GM12878 (cell line): ENCODE results near the gene TPM4. TPM values are rescaled to one million over a fixed set of nuclear protein-coding genes. Genes with fewer than 3 reads are reported as not detected.

Experiments used
- ATAC-seq: fragments of 200-7000 bp; cut with Tn5 transposase; 3 replicates; pipeline ENCODE4 v1.9.1; 2020; ENCODE audit warnings: mild to moderate bottlenecking, moderate library complexity
- BruUV-seq: library from RNA; stranded (reverse); fragments of 400-500 nt; replicated peaks from 2 replicates; lab custom pipeline; 2021; lab: Mats Ljungman, UMichigan
- CTCF ChIA-PET: fragments of 300-600 bp; sonication (Branson Sonifier 250); formaldehyde crosslinking; extraction: SDS; loops from one replicate; lab custom pipeline; 2021; ENCODE audit warnings: inconsistent platforms; lab: Yijun Ruan, JAX
- POLR2A ChIA-PET: fragments of 350-600 bp; formaldehyde crosslinking; extraction: SDS; loops from one replicate; lab custom pipeline; 2021; ENCODE audit warnings: inconsistent platforms; lab: Charles Lee
- RAD21 ChIA-PET: fragments of 300-600 bp; sonication (Branson Sonifier 250); formaldehyde crosslinking; loops from one replicate; lab custom pipeline; 2023; ENCODE audit warnings: antibody characterized with exemption; ENCODE audit not compliant: unreplicated experiment; lab: Charles Lee
- SMC1A ChIA-PET: fragments of 300-600 bp; sonication (Branson Sonifier 250); formaldehyde crosslinking; loops from one replicate; lab custom pipeline; 2023; ENCODE audit not compliant: unreplicated experiment, uncharacterized antibody; lab: Charles Lee
- DNase-seq: peaks from one replicate; pipeline ENCODE4 v3.0.0-alpha.2; 2011; ENCODE audit warnings: low read depth, low spot score
- FAIRE-seq: peaks from 3 replicates; lab custom pipeline; 2011; peaks lifted over from hg19 to GRCh38; lab: Jason Lieb, UNC
- H2AFZ ChIP-seq: 2 replicates; pipeline ENCODE4 v1.6.0; 2011; ENCODE audit warnings: low read depth, low read length, control low read depth; ENCODE audit not compliant: control insufficient read depth
- H3K27ac ChIP-seq: 2 replicates; pipeline ENCODE4 v1.5.1; 2011; ENCODE audit warnings: control low read depth; ENCODE audit not compliant: control insufficient read depth, insufficient read depth
- H3K27me3 ChIP-seq, 2 experiments: replicated peaks in 1 of 2; 2 replicates each; pipeline versions ENCODE4 v1.6.0 to v1.6.1; 2011; ENCODE audit warnings: low read length in 1 of 2; ENCODE audit not compliant: control insufficient read depth in 2 of 2, insufficient read depth in 2 of 2
- H3K36me3 ChIP-seq, 2 experiments: 2 replicates each; pipeline ENCODE4 v1.5.1; 2011; ENCODE audit warnings: low read length in 1 of 2; ENCODE audit not compliant: control insufficient read depth in 2 of 2, insufficient read depth in 2 of 2
- H3K4me1 ChIP-seq: 2 replicates; pipeline ENCODE4 v1.6.1; 2011; ENCODE audit warnings: mild to moderate bottlenecking, low read length, moderate library complexity, mixed read lengths; ENCODE audit not compliant: control insufficient read depth, insufficient read depth
- H3K4me2 ChIP-seq: 2 replicates; pipeline ENCODE4 v1.6.0; 2011; ENCODE audit warnings: control low read depth; ENCODE audit not compliant: control insufficient read depth, insufficient read depth
- H3K4me3 ChIP-seq: fragments of 200-600 bp; sonication (generic); 2 replicates; pipeline ENCODE4 v1.5.1; 2016
- H3K79me2 ChIP-seq: 2 replicates; pipeline ENCODE4 v1.6.0; 2011; ENCODE audit warnings: low read length; ENCODE audit not compliant: control insufficient read depth, insufficient read depth
- H3K9ac ChIP-seq: 2 replicates; pipeline ENCODE4 v1.8.0; 2011; ENCODE audit warnings: low read length, control low read depth, mixed read lengths; ENCODE audit not compliant: control insufficient read depth, insufficient read depth
- H3K9me3 ChIP-seq: replicated peaks from 3 replicates; pipeline ENCODE4 v1.5.1; 2011; ENCODE audit warnings: mild to moderate bottlenecking, low read length; ENCODE audit not compliant: control insufficient read depth, insufficient read depth
- H4K20me1 ChIP-seq: 2 replicates; pipeline ENCODE4 v1.6.0; 2011; ENCODE audit not compliant: control insufficient read depth, insufficient read depth
- BMI1 ChIP-seq: fragments of 450-650 bp; IDR thresholded peaks from 2 replicates; pipeline ENCODE4 v1.6.1; 2016; ENCODE audit warnings: mild to moderate bottlenecking, moderate library complexity, borderline replicate concordance
- DPF2 ChIP-seq: fragments of 450-650 bp; IDR thresholded peaks from 2 replicates; pipeline ENCODE4 v1.6.1; 2017; ENCODE audit warnings: mild to moderate bottlenecking
- E4F1 ChIP-seq: fragments of 450-650 bp; IDR thresholded peaks from 2 replicates; pipeline ENCODE4 v1.6.1; 2018; ENCODE audit warnings: borderline replicate concordance, mild to moderate bottlenecking; ENCODE audit not compliant: partially characterized antibody
- EED ChIP-seq: sonication (generic); IDR thresholded peaks from 2 replicates; pipeline ENCODE4 v1.6.1; 2016; ENCODE audit warnings: antibody characterized with exemption, low read depth
- ETV6 ChIP-seq, 2 experiments: fragments of 450-650 bp in 1 of 2; IDR thresholded peaks in 1 of 2; conservative IDR thresholded peaks in 1 of 2; 2 replicates each; pipeline ENCODE4 v1.6.1; 2014; ENCODE audit warnings: antibody characterized with exemption in 1 of 2, borderline replicate concordance in 1 of 2, low read depth in 1 of 2, mild to moderate bottlenecking in 1 of 2, moderate library complexity in 1 of 2
- FOXK2 ChIP-seq: fragments of 450-650 bp; IDR thresholded peaks from 2 replicates; pipeline ENCODE4 v1.6.1; 2017; ENCODE audit warnings: mild to moderate bottlenecking, moderate library complexity
- GABPA ChIP-seq: IDR thresholded peaks from 2 replicates; pipeline ENCODE4 v1.6.1; 2014; ENCODE audit warnings: antibody characterized with exemption, low read depth, mild to moderate bottlenecking, inconsistent platforms
- IKZF1 ChIP-seq: fragments of 450-650 bp; conservative IDR thresholded peaks from 2 replicates; pipeline ENCODE4 v1.6.1; 2017; ENCODE audit warnings: antibody characterized with exemption, mild to moderate bottlenecking
- IKZF2 ChIP-seq, 2 experiments: fragments of 450-650 bp; IDR thresholded peaks; 2 replicates each; pipeline ENCODE4 v1.6.1; 2017; ENCODE audit warnings: mild to moderate bottlenecking in 2 of 2, moderate library complexity in 2 of 2
- IRF4 ChIP-seq: IDR thresholded peaks from 2 replicates; pipeline ENCODE4 v1.6.1; 2011; ENCODE audit warnings: low read depth, low read length
- JUND ChIP-seq: IDR thresholded peaks from 2 replicates; pipeline ENCODE4 v1.6.1; 2012; ENCODE audit warnings: low read depth, mild to moderate bottlenecking, low read length, improper control_type of control experiment, moderate library complexity
- NBN ChIP-seq: fragments of 450-650 bp; IDR thresholded peaks from 2 replicates; pipeline ENCODE4 v1.6.1; 2016
- PAX5 ChIP-seq: IDR thresholded peaks from 2 replicates; pipeline ENCODE4 v1.6.1; 2011; ENCODE audit warnings: low read depth, low read length, borderline replicate concordance
- POLR2AphosphoS2 ChIP-seq: IDR thresholded peaks from 2 replicates; pipeline ENCODE4 v1.6.1; 2011; ENCODE audit warnings: low read depth, mild to moderate bottlenecking, low read length, improper control_type of control experiment, moderate library complexity
- POU2F2 ChIP-seq: IDR thresholded peaks from 3 replicates; pipeline ENCODE4 v1.6.1; 2011; ENCODE audit warnings: low read depth, mild to moderate bottlenecking, low read length, borderline replicate concordance
- RBBP5 ChIP-seq: fragments of 200-600 bp; sonication (generic); conservative IDR thresholded peaks from 2 replicates; pipeline ENCODE4 v1.6.1; 2016
- SMAD5 ChIP-seq: IDR thresholded peaks from 2 replicates; pipeline ENCODE4 v1.6.1; 2016; ENCODE audit warnings: antibody characterized with exemption, low read depth
- SMARCA5 ChIP-seq: fragments of 450-650 bp; IDR thresholded peaks from 2 replicates; pipeline ENCODE4 v1.6.1; 2017; ENCODE audit warnings: mild to moderate bottlenecking
- SUZ12 ChIP-seq: fragments of 200-600 bp; sonication (generic); IDR thresholded peaks from one replicate; pipeline ENCODE4 v1.6.1; 2018; ENCODE audit warnings: antibody characterized with exemption, mild to moderate bottlenecking; ENCODE audit not compliant: unreplicated experiment
- USF2 ChIP-seq: IDR thresholded peaks from 2 replicates; pipeline ENCODE4 v1.6.1; 2011; ENCODE audit warnings: low read depth, low read length, improper control_type of control experiment, borderline replicate concordance
- WGBS: methylation state at CpG from one replicate; pipeline ENCODE4 v1.1.6; 2016; ENCODE audit warnings: low lambda C conversion rate; ENCODE audit not compliant: insufficient replicate concordance, insufficient coverage; ENCODE audit errors: missing lambda C conversion rate; 5-methylcytosine and 5-hydroxymethylcytosine counted together
- in situ Hi-C: fragments of 300-500 bp; cut with MboI; formaldehyde crosslinking; loops from 9 replicates; pipeline ENCODE4 v1.14.3; 2018; ENCODE audit warnings: mixed read lengths
- intact Hi-C: fragments of 100-400 bp; cut with micrococcal nuclease; formaldehyde crosslinking; loops from one replicate; pipeline ENCODE4 v1.14.2; 2022; ENCODE audit not compliant: unreplicated experiment
- polyA plus RNA-seq, 11 experiments: library from polyadenylated mRNA; depleted of rRNA in 4 of 11; unstranded in 6 of 11; stranded (reverse) in 5 of 11; fragments of >200 nt; fragmentation: Nextera tagmentation in 4 of 11; fragmentation: Illumina TruSeq in 1 of 11; extraction: Ambion mirVana in 4 of 11; extraction: Trizol in 1 of 11; gene quantifications; 1 replicate in 1 of 11; 2 replicates in 10 of 11; pipeline versions ENCODE4 v1.2.1 to v1.2.3, GENCODE V29; 2011 to 2016; ENCODE audit warnings: inconsistent platforms in 2 of 11, missing spikeins in 2 of 11, low read depth in 1 of 11
- total RNA-seq, 4 experiments: library from RNA; depleted of rRNA in 3 of 4; stranded (reverse); fragments of >200 nt in 3 of 4; fragmentation: Illumina TruSeq in 1 of 4; extraction: Trizol in 1 of 4; gene quantifications; 2 replicates each; pipeline versions ENCODE4 v1.2.1 to v1.2.3, GENCODE V29; 2013 to 2021
- TF ChIP-seq, protein P1 (sequence below): IDR thresholded peaks from 2 replicates; pipeline ENCODE4 v1.6.1; 2012; ENCODE audit warnings: low read depth, low read length, improper control_type of control experiment

The TPM4 gene
- total and polyA plus RNA-seq, 10 of the 15 experiments (the other 5 are each of a cell fraction or from before 2014, with no cell fraction given), result 183 to 620 (median 407) TPM

GRCh38 chr19:16076958-16077611 lies 790 bp downstream of the TPM4 start:
- H4K20me1 ChIP-seq, result no peaks in the 10 kb centered on the region
- ChIA-PET SMC1A (interaction anchor here (2.2 to 4.0 kb wide), 2 partner anchors 34 to 108 kb away, joined by 9 to 13 read pairs; partner anchors contain the start of genes FAM32A and RAB8A), POLR2A (interaction anchor here (0.6 to 4.1 kb wide), 8 partner anchors 12 to 1706 kb away, joined by 3 to 36 read pairs (median 3); partner anchors contain the start of gene HSH2D), CTCF (interaction anchor here (1.3 to 6.8 kb wide), 5 partner anchors 12 to 69 kb away, joined by 4 to 45 read pairs (median 13); no protein-coding TSS in a partner anchor), RAD21 (interaction anchor here (0.6 to 1.9 kb wide), 4 partner anchors 19 to 67 kb away, joined by 3 to 7 read pairs (median 4); no protein-coding TSS in a partner anchor)
- BruUV-seq, result no TSS peak
- H3K4me2 ChIP-seq, result peak overlapping the region; percentile 75
- H3K9me3 ChIP-seq, result no peaks in the 10 kb centered on the region
- intact Hi-C loops, result loop anchor here (5.0 kb wide), 2 partner anchors 370 to 510 kb away; no protein-coding TSS in a partner anchor
- H2AFZ ChIP-seq, result no peak overlapping the region
- peaks cover 25% of the 10 kb centered on the region for H3K4me1 ChIP-seq
- DNase-seq (no peak), ATAC-seq (peak; percentile 0; the same call in 1 of the 3 replicates), FAIRE-seq (no peak)
- peak overlapping the region; percentile 92 for H3K4me3 ChIP-seq
- no peaks in the 10 kb centered on the region for H3K27me3 ChIP-seq
- H3K9ac ChIP-seq, result peak overlapping the region; percentile 99
- in situ Hi-C loops, result no loop called here
- H3K79me2 ChIP-seq, result peaks cover 71% of the 10 kb centered on the region
- peaks cover 9 to 15% of the 10 kb centered on the region in 2 experiments for H3K36me3 ChIP-seq
- whole genome bisulfite sequencing, result 3% methylated on average over 23 of the region's 56 CpGs
- H3K27ac ChIP-seq, result peak overlapping the region; percentile 99
- TF ChIP-seq RBBP5 (no peak), SMARCA5 (no peak), FOXK2 (no peak), SUZ12 (no peak), POLR2AphosphoS2 (no peak), BMI1 (no peak), IRF4 (no peak), POU2F2 (peak; percentile 16; the same call in 1 of the 3 replicates), ETV6 (conservative IDR thresholded peaks at IDR 0.05 in 1 of 2, IDR thresholded peaks at IDR 0.05 in 1 of 2; ENCODE audit: borderline replicate concordance in 1 of 2, low read depth in 1 of 2) (no peak), SMAD5 (no peak), NBN (no peak), E4F1 (no peak), IKZF2 (IDR thresholded peaks at IDR 0.05) (peak; percentile 23 to 31; a peak in 1 of 4 replicates), DPF2 (0 out of 2 replicates have a peak, but pooled peaks have one; percentile 16), PAX5 (no peak), GABPA (no peak), IKZF1 (peak; percentile 9; the same call in 1 of the 2 replicates), EED (no peak), USF2 (no peak), JUND (no peak)
- TF ChIP-seq, protein P1, sequence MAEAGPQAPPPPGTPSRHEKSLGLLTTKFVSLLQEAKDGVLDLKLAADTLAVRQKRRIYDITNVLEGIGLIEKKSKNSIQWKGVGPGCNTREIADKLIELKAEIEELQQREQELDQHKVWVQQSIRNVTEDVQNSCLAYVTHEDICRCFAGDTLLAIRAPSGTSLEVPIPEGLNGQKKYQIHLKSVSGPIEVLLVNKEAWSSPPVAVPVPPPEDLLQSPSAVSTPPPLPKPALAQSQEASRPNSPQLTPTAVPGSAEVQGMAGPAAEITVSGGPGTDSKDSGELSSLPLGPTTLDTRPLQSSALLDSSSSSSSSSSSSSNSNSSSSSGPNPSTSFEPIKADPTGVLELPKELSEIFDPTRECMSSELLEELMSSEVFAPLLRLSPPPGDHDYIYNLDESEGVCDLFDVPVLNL, result no peak
